Karpas-422 (cell line): ENCODE results near the gene ANKRD40. TPM values are rescaled to one million over a fixed set of nuclear protein-coding genes. Genes with fewer than 3 reads are reported as not detected.
"Not testable (repeated sequence)": the region's sequence is repeated elsewhere in the genome, so short reads cannot be mapped to it uniquely, and the experiment has no call there.

Experiments used
- DNase-seq: peaks from one replicate; pipeline ENCODE4 v3.0.0-alpha.2; 2015
- H2AFZ ChIP-seq: fragments of 200-600 bp; sonication (generic); 2 replicates; pipeline ENCODE4 v1.6.1; 2014; ENCODE audit warnings: antibody characterized with exemption, low read length, mixed read lengths
- H3K27ac ChIP-seq: fragments of 200-600 bp; sonication (generic); 2 replicates; pipeline ENCODE4 v1.5.1; 2014; ENCODE audit warnings: mild to moderate bottlenecking, low read length, moderate library complexity
- H3K27me3 ChIP-seq: fragments of 200-600 bp; sonication (generic); 2 replicates; pipeline ENCODE4 v1.6.1; 2014; ENCODE audit warnings: low read length, mixed read lengths
- H3K36me3 ChIP-seq: fragments of 200-600 bp; sonication (generic); 2 replicates; pipeline ENCODE4 v1.6.1; 2014; ENCODE audit warnings: low read length, mixed read lengths; ENCODE audit not compliant: insufficient read depth
- H3K4me1 ChIP-seq: fragments of 200-600 bp; sonication (generic); 2 replicates; pipeline ENCODE4 v1.6.1; 2014; ENCODE audit warnings: mild to moderate bottlenecking, low read length, mixed read lengths
- H3K4me2 ChIP-seq: fragments of 200-600 bp; sonication (generic); 2 replicates; pipeline ENCODE4 v1.6.1; 2014; ENCODE audit warnings: low read length, low read depth, mild to moderate bottlenecking; ENCODE audit not compliant: poor library complexity, severe bottlenecking
- H3K4me3 ChIP-seq: fragments of 200-600 bp; sonication (generic); 2 replicates; pipeline ENCODE4 v1.5.1; 2014; ENCODE audit warnings: mild to moderate bottlenecking, antibody characterized with exemption, low read length, mixed read lengths
- H3K79me2 ChIP-seq: fragments of 200-600 bp; sonication (generic); 2 replicates; pipeline ENCODE4 v1.6.1; 2014; ENCODE audit warnings: mild to moderate bottlenecking, low read length, mixed read lengths
- H3K9ac ChIP-seq: fragments of 200-600 bp; sonication (generic); 2 replicates; pipeline ENCODE4 v1.6.0; 2014; ENCODE audit warnings: low read length
- H3K9me2 ChIP-seq: fragments of 200-600 bp; sonication (generic), shearing (Covaris generic); replicated peaks from 2 replicates; pipeline ENCODE4 v1.6.0; 2014; ENCODE audit warnings: mild to moderate bottlenecking, low read length, moderate library complexity; ENCODE audit not compliant: insufficient read depth
- H3K9me3 ChIP-seq: fragments of 300-700, 200-600 bp; sonication (generic); 2 replicates; pipeline ENCODE4 v1.6.1; 2014; ENCODE audit warnings: low read length, mixed read lengths
- H4K20me1 ChIP-seq: fragments of 200-600 bp; sonication (generic); 2 replicates; pipeline ENCODE4 v1.6.1; 2014; ENCODE audit warnings: mild to moderate bottlenecking, antibody characterized with exemption, low read length, low read depth; ENCODE audit not compliant: insufficient read depth
- total RNA-seq: library from RNA; depleted of rRNA; stranded (reverse); fragments of >200 nt; shearing (Covaris generic); gene quantifications from 2 replicates; pipeline ENCODE4 v1.2.3, GENCODE V29; 2014; ENCODE audit warnings: low replicate concordance

The ANKRD40 gene
- total RNA-seq, 1 experiment from 2014 or later, result 34.1 TPM

DNA sequence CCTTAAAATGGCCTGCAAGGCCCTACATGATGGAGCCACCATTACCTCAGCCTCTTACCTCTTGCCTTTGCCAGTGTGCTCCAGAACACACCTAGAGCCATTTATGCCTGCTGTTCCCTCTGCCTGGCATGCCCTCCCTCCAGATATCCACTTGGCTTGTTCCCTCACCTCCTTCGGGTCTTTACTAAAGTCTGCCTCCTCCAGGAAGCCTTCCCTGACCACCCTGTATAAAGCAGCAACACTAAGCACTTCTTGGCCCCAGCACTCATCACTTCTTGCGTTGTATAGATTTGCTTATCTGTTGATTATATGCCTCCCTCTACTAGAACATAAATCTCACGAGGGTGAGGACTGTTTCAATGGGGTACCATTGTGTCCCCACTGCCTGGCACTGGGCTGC is 25.3 kb downstream of the ANKRD40 start:
- Histone ChIP-seq H3K9ac (no peak overlapping the region), H3K9me3 (no peaks in the 10 kb centered on the region), H3K27me3 (no peaks in the 10 kb centered on the region), H3K4me1 (no peaks in the 10 kb centered on the region), H3K27ac (no peak overlapping the region), H3K4me3 (no peak overlapping the region), H4K20me1 (no peaks in the 10 kb centered on the region), H3K4me2 (no peak overlapping the region), H3K79me2 (no peaks in the 10 kb centered on the region), H3K9me2 (no peaks in the 10 kb centered on the region), H2AFZ (no peak overlapping the region), H3K36me3 (no peaks in the 10 kb centered on the region)
- DNase-seq, result no peak

DNA sequence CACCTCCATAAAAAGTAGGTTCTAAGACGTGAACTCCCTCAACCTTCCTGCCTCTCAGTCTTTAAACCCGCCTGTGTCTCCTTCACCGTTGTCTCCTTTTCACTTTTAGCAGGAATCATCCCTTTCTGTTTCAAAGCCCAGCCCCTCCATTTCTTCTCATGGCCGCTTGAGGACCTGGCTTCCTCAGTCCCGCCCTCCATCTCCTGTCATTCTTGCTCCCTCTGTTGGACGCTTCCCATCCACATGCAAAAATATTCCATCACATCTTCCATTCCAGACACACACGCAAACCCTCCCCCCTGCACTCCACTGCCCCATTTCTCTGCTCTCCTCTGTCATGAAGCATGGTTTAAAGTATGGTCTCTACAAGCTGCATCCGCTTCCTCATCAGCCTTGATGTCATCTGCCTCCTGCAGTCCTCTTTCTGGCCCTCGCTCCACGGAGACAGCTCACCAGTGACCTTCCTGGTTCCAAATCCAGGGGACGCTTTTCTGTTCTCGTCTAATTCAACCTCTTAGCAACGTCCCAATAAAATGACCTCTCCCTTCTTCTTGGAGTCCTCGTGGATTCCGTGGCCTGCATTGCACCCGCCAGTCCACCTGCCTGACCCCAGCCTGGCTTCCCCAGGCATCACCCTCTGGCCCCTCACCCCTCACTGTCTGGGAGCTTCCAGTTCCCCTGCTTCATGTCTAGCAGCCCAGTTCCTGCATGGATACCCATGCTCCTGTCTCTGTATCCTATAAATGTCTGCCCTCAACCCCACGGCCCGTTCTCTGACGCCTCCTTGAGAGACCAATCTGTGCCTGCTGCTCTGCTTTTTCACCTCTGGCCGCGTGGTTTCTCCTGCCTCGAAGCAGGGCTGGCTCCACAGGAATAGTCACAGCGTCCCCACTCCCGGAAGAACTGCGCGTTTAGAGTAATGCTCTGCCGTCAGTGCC is 26.2 kb downstream of the ANKRD40 start:
- no peaks in the 10 kb centered on the region for H3K27me3 ChIP-seq
- H3K36me3 ChIP-seq, result no peaks in the 10 kb centered on the region
- H3K9ac ChIP-seq, result no peak overlapping the region
- H3K9me3 ChIP-seq, result no peaks in the 10 kb centered on the region
- no peak overlapping the region for H3K4me3 ChIP-seq
- DNase-seq, result no peak
- no peaks in the 10 kb centered on the region for H3K79me2 ChIP-seq
- H3K27ac ChIP-seq, result no peak overlapping the region
- H3K9me2 ChIP-seq, result no peaks in the 10 kb centered on the region
- H3K4me2 ChIP-seq, result no peak overlapping the region
- H4K20me1 ChIP-seq, result no peaks in the 10 kb centered on the region
- no peak overlapping the region for H2AFZ ChIP-seq
- no peaks in the 10 kb centered on the region for H3K4me1 ChIP-seq

GRCh38 chr17:50680543-50681262 is 27.0 kb downstream of the ANKRD40 start:
- not testable (repeated sequence) for H4K20me1 ChIP-seq, H3K9ac ChIP-seq, H3K36me3 ChIP-seq, H3K4me2 ChIP-seq, H3K27ac ChIP-seq, H2AFZ ChIP-seq, H3K9me3 ChIP-seq, H3K4me1 ChIP-seq, H3K9me2 ChIP-seq, DNase-seq, H3K27me3 ChIP-seq, H3K79me2 ChIP-seq, H3K4me3 ChIP-seq

GRCh38 chr17:50680126-50680525 is 27.6 kb downstream of the ANKRD40 start:
- no peaks in the 10 kb centered on the region for H3K36me3 ChIP-seq
- no peaks in the 10 kb centered on the region for H3K4me1 ChIP-seq
- no peaks in the 10 kb centered on the region for H3K9me2 ChIP-seq
- H3K27ac ChIP-seq, result no peak overlapping the region
- no peak overlapping the region for H3K9ac ChIP-seq
- no peaks in the 10 kb centered on the region for H3K9me3 ChIP-seq
- H3K4me2 ChIP-seq, result no peak overlapping the region
- H3K79me2 ChIP-seq, result no peaks in the 10 kb centered on the region
- DNase-seq, result no peak
- H3K27me3 ChIP-seq, result no peaks in the 10 kb centered on the region
- H3K4me3 ChIP-seq, result no peak overlapping the region
- H4K20me1 ChIP-seq, result no peaks in the 10 kb centered on the region
- no peak overlapping the region for H2AFZ ChIP-seq

DNA sequence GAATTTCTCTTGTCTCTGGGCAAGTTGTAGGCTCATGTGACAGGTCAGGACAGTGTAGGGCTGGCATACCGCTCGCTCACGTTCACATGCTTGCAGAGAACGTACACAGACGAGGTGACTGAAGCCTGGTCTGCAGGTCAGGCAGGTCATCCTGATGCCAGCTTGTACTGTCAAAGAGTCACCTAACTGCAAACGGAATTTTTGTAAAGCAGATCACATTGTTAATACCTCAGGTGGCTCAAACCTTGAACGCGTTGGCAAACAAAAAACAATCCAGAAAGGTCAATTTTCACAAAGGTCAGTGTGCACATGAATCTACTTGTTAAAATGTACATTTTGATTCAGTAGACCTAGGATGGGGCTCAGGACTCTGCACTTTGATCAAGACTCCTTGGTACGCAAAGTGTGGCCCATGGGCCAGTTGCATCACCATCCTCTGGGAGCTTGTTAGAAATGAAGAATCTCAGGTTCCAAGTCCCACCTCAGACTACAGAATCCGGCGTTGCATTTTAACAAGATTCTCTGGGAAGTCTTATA is 28.6 kb downstream of the ANKRD40 start:
- DNase-seq, result no peak
- Histone ChIP-seq H3K4me2 (no peak overlapping the region), H3K9me3 (no peaks in the 10 kb centered on the region)

GRCh38 chr17:50677851-50678375 is 29.8 kb downstream of the ANKRD40 start:
- no peak overlapping the region for H3K27ac ChIP-seq
- no peaks in the 10 kb centered on the region for H3K9me3 ChIP-seq
- no peak overlapping the region for H3K9ac ChIP-seq
- DNase-seq, result no peak
- no peaks in the 10 kb centered on the region for H4K20me1 ChIP-seq
- H2AFZ ChIP-seq, result no peak overlapping the region
- no peaks in the 10 kb centered on the region for H3K27me3 ChIP-seq
- H3K4me3 ChIP-seq, result no peak overlapping the region
- no peaks in the 10 kb centered on the region for H3K4me1 ChIP-seq
- no peaks in the 10 kb centered on the region for H3K79me2 ChIP-seq
- no peak overlapping the region for H3K4me2 ChIP-seq
- no peaks in the 10 kb centered on the region for H3K36me3 ChIP-seq
- no peaks in the 10 kb centered on the region for H3K9me2 ChIP-seq

More for the DNA sequence above, 28.6 kb downstream of the ANKRD40 start:
- no peak overlapping the region for H2AFZ ChIP-seq
- no peak overlapping the region for H3K4me3 ChIP-seq
- H3K27ac ChIP-seq, result no peak overlapping the region
- no peak overlapping the region for H3K9ac ChIP-seq
- H3K27me3 ChIP-seq, result no peaks in the 10 kb centered on the region
- H4K20me1 ChIP-seq, result no peaks in the 10 kb centered on the region
- H3K4me1 ChIP-seq, result no peaks in the 10 kb centered on the region
- H3K9me2 ChIP-seq, result no peaks in the 10 kb centered on the region
- H3K79me2 ChIP-seq, result no peaks in the 10 kb centered on the region
- H3K36me3 ChIP-seq, result no peaks in the 10 kb centered on the region

- Histone ChIP-seq H3K27me3 (no peaks in the 10 kb centered on the region), H3K4me2 (no peak overlapping the region), H3K9ac (no peak overlapping the region)
Observed at GRCh38 chr17:50676065-50676975, 31.4 kb downstream of the ANKRD40 start.

More at GRCh38 chr17:50676065-50676975, 31.4 kb downstream of the ANKRD40 start:
- Histone ChIP-seq H3K36me3 (no peaks in the 10 kb centered on the region), H3K79me2 (no peaks in the 10 kb centered on the region), H3K9me3 (no peaks in the 10 kb centered on the region), H4K20me1 (no peaks in the 10 kb centered on the region), H3K4me3 (no peak overlapping the region), H2AFZ (no peak overlapping the region), H3K9me2 (no peaks in the 10 kb centered on the region), H3K27ac (no peak overlapping the region), H3K4me1 (no peaks in the 10 kb centered on the region)
- DNase-seq, result no peak
